ENCODE results near the gene OR4F15. TPM values are rescaled to one million over a fixed set of nuclear protein-coding genes. Genes with fewer than 3 reads are reported as not detected.

The OR4F15 gene
- total and polyA plus RNA-seq, 2 donors: not detected

- 86% methylated on average over 1 of the region's 1 CpG for WGBS
- Histone ChIP-seq H3K4me1 (ENCODE audit: insufficient read depth) (no peaks in the 10 kb centered on the region), H3K27ac (ENCODE audit: low read depth) (no peak overlapping the region), H3K36me3 (ENCODE audit: insufficient read depth) (no peaks in the 10 kb centered on the region), H3K4me3 (ENCODE audit: low read depth, low read length) (no peak overlapping the region)
- no peak for DNase-seq (ENCODE audit: extremely low spot score)
These were observed 1.5 kb upstream of the OR4F15 start for GRCh38 chr15:101810456-101810855.

- Histone ChIP-seq H3K4me1 (ENCODE audit: insufficient read depth) (no peaks in the 10 kb centered on the region), H3K27ac (ENCODE audit: low read depth) (no peak overlapping the region), H3K36me3 (ENCODE audit: insufficient read depth) (no peaks in the 10 kb centered on the region), H3K4me3 (ENCODE audit: low read depth, low read length) (no peak overlapping the region)
- DNase-seq (ENCODE audit: extremely low spot score): no peak
- WGBS: 49% methylated on average over 3 of the region's 3 CpGs
These were observed 1.1 kb upstream of the OR4F15 start for GRCh38 chr15:101810876-101811275.

DNA sequence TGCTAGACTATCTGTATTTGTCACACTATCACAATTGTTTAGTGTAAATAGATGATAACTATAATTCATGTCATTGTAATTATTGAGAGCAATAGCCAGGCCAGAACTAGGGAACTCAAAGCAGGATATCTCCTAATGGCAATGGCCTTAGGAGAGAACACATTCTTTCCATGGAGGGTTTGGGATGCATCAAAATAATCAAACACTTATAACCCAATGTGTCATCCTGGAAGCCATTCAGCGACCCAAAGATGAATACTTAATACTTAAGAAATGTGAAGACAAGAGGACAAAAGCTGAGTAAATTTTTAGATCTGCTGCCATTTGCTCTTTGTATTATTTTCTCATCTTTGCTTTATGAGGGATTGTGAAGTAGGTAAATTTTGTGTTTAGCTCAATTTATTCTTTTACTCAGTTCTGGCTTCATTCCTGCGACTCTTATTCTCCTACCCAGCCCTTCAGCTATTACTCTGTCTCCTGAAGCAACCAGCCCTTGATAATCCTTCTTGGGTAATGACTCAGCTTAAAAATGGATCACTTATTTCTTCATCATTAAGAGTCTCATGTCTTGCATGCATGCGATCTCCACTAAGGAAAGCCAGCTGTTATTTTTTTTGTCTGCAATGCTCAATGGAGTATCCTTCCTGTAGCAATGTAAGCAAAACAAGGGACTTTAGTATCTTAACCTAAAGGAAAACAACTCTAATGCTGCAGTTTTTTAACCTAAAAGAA lies 2.0 kb downstream of the OR4F15 start:
- WGBS: 68% methylated on average over 3 of the region's 3 CpGs
- DNase-seq (ENCODE audit: extremely low spot score): no peak
- Histone ChIP-seq H3K4me3 (ENCODE audit: low read depth, low read length) (no peak overlapping the region), H3K36me3 (ENCODE audit: insufficient read depth) (no peaks in the 10 kb centered on the region), H3K27ac (ENCODE audit: low read depth) (no peak overlapping the region), H3K4me1 (ENCODE audit: insufficient read depth) (no peaks in the 10 kb centered on the region)

GRCh38 chr15:101820781-101821180 lies 8.8 kb downstream of the OR4F15 start:
- Histone ChIP-seq H3K4me3 (ENCODE audit: low read depth, low read length) (no peak overlapping the region), H3K27ac (ENCODE audit: low read depth) (no peak overlapping the region), H3K36me3 (ENCODE audit: insufficient read depth) (no peaks in the 10 kb centered on the region), H3K4me1 (ENCODE audit: insufficient read depth) (no peaks in the 10 kb centered on the region)
- WGBS: 64% methylated on average over 6 of the region's 6 CpGs
- no peak for DNase-seq (ENCODE audit: extremely low spot score)

DNA sequence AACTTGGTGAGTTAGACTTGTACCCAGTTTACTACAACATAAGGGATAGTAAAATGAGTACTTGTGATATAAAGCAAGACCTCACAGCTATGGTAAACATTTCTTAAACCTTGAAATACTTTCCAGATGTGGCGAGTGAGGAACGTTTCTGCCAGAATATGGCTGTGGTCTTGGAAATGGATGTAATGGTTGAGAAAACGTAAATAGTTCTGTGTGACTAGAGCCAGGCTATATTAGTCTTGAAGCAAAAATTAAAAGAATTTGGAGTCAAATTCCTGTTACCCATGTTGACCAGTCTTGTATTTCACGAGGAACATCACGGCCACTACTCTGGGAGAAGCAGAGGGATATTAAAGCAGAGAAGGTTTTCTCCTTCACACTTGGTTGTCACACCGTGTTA lies 15.3 kb downstream of the OR4F15 start:
- WGBS: 45% methylated on average over 6 of the region's 6 CpGs
- no peak overlapping the region for H3K4me3 ChIP-seq (ENCODE audit: low read depth, low read length)

GRCh38 chr15:101828774-101829173 lies 16.8 kb downstream of the OR4F15 start:
- Histone ChIP-seq H3K4me1 (ENCODE audit: insufficient read depth) (no peaks in the 10 kb centered on the region), H3K27ac (ENCODE audit: low read depth) (no peak overlapping the region), H3K36me3 (ENCODE audit: insufficient read depth) (no peaks in the 10 kb centered on the region), H3K4me3 (ENCODE audit: low read depth, low read length) (no peak overlapping the region)
- DNase-seq (ENCODE audit: extremely low spot score): no peak
- 76% methylated on average over 5 of the region's 5 CpGs for WGBS

More for the DNA sequence above, 15.3 kb downstream of the OR4F15 start:
- Histone ChIP-seq H3K27ac (ENCODE audit: low read depth) (no peak overlapping the region), H3K36me3 (ENCODE audit: insufficient read depth) (no peaks in the 10 kb centered on the region), H3K4me1 (ENCODE audit: insufficient read depth) (no peaks in the 10 kb centered on the region)
- no peak for DNase-seq (ENCODE audit: extremely low spot score)

DNA sequence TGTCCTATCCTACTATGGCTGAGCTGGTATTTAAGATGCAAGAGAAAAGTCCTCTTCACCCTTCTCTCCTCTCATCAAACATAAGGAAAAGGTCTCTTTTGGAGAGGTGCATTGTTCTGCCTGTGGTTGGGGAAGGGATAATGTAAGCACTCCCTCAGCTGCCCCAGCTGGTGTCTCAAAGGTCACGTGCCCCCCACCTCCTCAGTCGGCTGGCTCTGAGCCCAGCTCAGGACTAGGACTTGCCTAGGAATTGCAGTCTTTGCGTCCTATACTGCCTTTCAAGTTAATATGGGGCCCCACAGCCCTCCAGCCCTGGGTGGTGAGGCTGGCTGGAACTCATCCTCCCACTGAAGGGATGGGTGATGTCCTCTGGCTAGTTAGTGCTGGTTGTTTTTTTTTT lies 29.7 kb downstream of the OR4F15 start:
- no peak for DNase-seq (ENCODE audit: extremely low spot score)
- no peak overlapping the region for H3K4me3 ChIP-seq (ENCODE audit: low read depth, low read length)
- H3K36me3 ChIP-seq (ENCODE audit: insufficient read depth): no peaks in the 10 kb centered on the region
- H3K4me1 ChIP-seq (ENCODE audit: insufficient read depth): no peaks in the 10 kb centered on the region
- 65% methylated on average over 3 of the region's 3 CpGs for WGBS
- no peak overlapping the region for H3K27ac ChIP-seq (ENCODE audit: low read depth)

DNA sequence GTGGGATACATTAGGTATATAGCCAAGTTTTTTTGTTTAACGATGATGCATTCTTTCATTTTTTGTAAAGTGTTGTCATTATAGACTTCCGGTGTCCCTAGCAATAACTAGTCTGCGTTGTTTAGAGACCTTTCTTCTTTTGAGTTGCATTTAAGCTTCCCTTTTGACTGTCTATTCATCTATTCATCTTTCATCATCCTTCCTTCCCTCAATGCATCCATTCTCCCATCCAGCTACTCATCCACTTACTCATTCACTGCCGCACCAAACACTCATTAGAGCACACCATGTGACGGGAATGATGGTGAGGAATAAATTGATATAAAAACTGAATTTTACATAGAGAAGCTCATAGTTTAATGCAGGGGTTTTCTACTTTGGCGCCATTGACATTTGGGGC lies 32.9 kb downstream of the OR4F15 start:
- 71% methylated on average over 6 of the region's 6 CpGs for WGBS
- no peak overlapping the region for H3K4me3 ChIP-seq (ENCODE audit: low read depth, low read length)
- no peaks in the 10 kb centered on the region for H3K4me1 ChIP-seq (ENCODE audit: insufficient read depth)
- DNase-seq (ENCODE audit: extremely low spot score): no peak
- H3K27ac ChIP-seq (ENCODE audit: low read depth): no peak overlapping the region
- H3K36me3 ChIP-seq (ENCODE audit: insufficient read depth): no peaks in the 10 kb centered on the region

GRCh38 chr15:101852356-101852755 lies 40.4 kb downstream of the OR4F15 start:
- 65% methylated on average over 1 of the region's 1 CpG for WGBS
- Histone ChIP-seq H3K4me3 (ENCODE audit: low read depth, low read length) (no peak overlapping the region), H3K4me1 (ENCODE audit: insufficient read depth) (no peaks in the 10 kb centered on the region), H3K36me3 (ENCODE audit: insufficient read depth) (no peaks in the 10 kb centered on the region), H3K27ac (ENCODE audit: low read depth) (no peak overlapping the region)
- no peak for DNase-seq (ENCODE audit: extremely low spot score)

Small RNA genes lying within 50 kb of the gene (small RNA-seq; reads per million reads assigned to genes)
- gene RN7SL209P: not detected

Other genes starting within 250 kb of the OR4F15 start
- gene TM2D3, start 159.8 kb upstream of the OR4F15 start, total RNA-seq: 57.0 TPM
- 52.0 TPM for gene TM2D3, start 159.8 kb upstream of the OR4F15 start, polyA plus RNA-seq
- 31.2 TPM for gene TARS3, start 87.7 kb upstream of the OR4F15 start, total RNA-seq
- gene TARS3, start 87.7 kb upstream of the OR4F15 start, polyA plus RNA-seq: 11.0 TPM
- gene OR4F6, start 8.7 kb upstream of the OR4F15 start, total RNA-seq: not detected
- not detected for gene OR4F6, start 8.7 kb upstream of the OR4F15 start, polyA plus RNA-seq